IPS-15b (cell line): ENCODE results near the gene WWP2.

Experiments
- H3K27me3 ChIP-seq: one replicate; pipeline ENCODE4 v1.6.1; 2013; ENCODE audit warnings: low read length; ENCODE audit not compliant: control insufficient read depth, insufficient read depth
- H3K36me3 ChIP-seq: one replicate; pipeline ENCODE4 v1.6.1; 2013; ENCODE audit warnings: low read length; ENCODE audit not compliant: control insufficient read depth, insufficient read depth
- H3K4me1 ChIP-seq: one replicate; pipeline ENCODE4 v1.6.1; 2013; ENCODE audit warnings: mild to moderate bottlenecking, low read length; ENCODE audit not compliant: control insufficient read depth, insufficient read depth
- H3K4me3 ChIP-seq: one replicate; pipeline ENCODE4 v1.5.1; 2013; ENCODE audit warnings: low read depth, low read length
- H3K9ac ChIP-seq: one replicate; pipeline ENCODE4 v1.6.1; 2013; ENCODE audit warnings: low read depth, mild to moderate bottlenecking, low read length
- H3K9me3 ChIP-seq: one replicate; pipeline ENCODE4 v1.6.1; 2013; ENCODE audit warnings: mild to moderate bottlenecking, low read length; ENCODE audit not compliant: control insufficient read depth, insufficient read depth

The WWP2 gene

DNA sequence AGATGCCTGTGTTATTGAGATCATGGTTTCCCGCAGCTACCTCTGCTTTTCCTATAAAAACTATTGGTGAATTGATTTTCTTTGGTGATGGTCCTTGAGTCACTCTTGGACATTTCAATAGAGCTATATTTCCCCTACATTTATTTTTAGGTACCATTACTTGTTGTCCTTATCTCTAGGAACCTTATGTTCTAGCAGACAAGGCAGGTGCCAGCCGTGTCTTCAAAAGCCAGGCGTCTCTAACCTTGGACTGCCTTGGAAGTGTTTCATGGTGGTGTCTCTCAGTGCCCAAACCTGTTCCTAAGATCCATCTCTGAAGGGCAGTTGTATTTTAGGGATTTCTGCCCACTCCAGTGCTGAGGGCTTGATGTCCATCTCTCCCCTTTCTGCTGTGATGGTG is 111.7 kb downstream of the WWP2 start:
- Histone ChIP-seq H3K27me3 (no peaks in the 10 kb centered on the region), H3K9me3 (no peaks in the 10 kb centered on the region), H3K9ac (no peak overlapping the region), H3K36me3 (no peaks in the 10 kb centered on the region), H3K4me3 (no peak overlapping the region), H3K4me1 (no peaks in the 10 kb centered on the region)

DNA sequence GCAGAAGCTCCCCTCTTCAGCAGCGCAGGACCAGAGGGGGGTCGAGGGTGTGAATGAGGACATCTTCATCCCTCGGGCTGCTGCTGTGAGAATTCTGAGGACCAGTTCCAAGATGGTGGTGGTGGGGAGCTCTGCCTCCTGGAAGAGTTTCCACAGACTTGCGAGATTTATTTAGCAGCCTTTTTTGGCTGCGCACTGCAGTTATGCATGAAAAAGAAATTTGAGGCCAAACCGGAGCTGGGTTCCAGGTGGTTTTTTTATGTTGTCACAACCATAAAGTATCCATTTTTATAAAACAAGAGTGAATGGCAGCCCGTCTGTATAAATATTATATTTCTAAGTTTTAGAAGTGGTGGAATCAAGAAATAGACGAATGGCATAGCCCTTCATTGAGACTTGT is 112.1 kb downstream of the WWP2 start:
- Histone ChIP-seq H3K4me1 (no peaks in the 10 kb centered on the region), H3K9me3 (no peaks in the 10 kb centered on the region), H3K4me3 (no peak overlapping the region), H3K9ac (no peak overlapping the region), H3K36me3 (no peaks in the 10 kb centered on the region), H3K27me3 (no peaks in the 10 kb centered on the region)

DNA sequence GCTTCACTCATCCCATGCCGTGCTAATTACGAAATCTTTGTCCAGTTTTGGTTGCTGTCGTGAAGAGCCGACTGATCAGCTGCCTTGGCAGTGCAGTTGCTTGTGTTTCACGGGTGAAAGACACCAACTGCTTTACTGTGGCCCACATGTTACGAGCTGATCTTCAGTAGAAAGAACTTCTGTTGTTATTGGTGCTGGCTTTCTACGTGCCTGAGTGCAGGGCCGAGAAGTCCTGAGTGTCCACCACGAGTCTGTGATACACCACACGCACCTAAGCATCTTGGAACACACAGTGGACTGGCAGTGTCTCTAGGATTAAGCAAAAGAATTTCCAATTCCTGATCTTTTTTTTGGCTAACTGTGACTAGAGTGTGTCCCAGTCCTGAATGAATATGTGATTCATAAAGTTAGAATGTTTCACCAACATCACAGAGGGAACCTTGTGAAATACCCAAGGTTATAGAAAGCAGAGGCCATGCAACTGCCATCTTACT is 118.6 kb downstream of the WWP2 start:
- no peaks in the 10 kb centered on the region for H3K27me3 ChIP-seq
- H3K36me3 ChIP-seq = no peaks in the 10 kb centered on the region
- H3K9me3 ChIP-seq = no peaks in the 10 kb centered on the region
- no peak overlapping the region for H3K4me3 ChIP-seq
- H3K4me1 ChIP-seq = no peaks in the 10 kb centered on the region
- no peak overlapping the region for H3K9ac ChIP-seq

DNA sequence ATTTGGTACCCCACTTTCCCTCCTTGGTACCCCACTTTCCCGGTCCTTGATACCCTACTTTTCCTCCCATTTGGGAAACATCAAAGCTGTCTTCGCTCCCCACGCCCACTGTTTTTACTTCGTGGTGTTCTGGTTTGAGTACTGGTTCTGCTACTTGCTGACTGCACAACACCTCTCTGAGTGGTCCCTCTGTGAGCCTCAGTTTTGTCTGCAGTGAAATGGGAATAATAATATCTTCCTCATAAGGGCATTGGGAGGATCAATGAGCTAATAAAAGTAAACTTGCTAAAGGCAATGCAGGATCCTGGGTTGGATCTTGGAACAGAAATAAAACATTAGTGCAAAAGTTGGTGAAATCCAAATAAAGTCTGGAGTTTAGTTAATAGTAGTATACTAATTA is 119.0 kb downstream of the WWP2 start:
- Histone ChIP-seq H3K4me3 (no peak overlapping the region), H3K27me3 (no peaks in the 10 kb centered on the region), H3K36me3 (no peaks in the 10 kb centered on the region), H3K9ac (no peak overlapping the region), H3K9me3 (no peaks in the 10 kb centered on the region), H3K4me1 (no peaks in the 10 kb centered on the region)

- Histone ChIP-seq H3K4me1 (no peaks in the 10 kb centered on the region), H3K27me3 (no peaks in the 10 kb centered on the region), H3K36me3 (no peaks in the 10 kb centered on the region)
Measured at GRCh38 chr16:69883744-69884143, 121.6 kb downstream of the WWP2 start.

GRCh38 chr16:69885722-69886121 is 123.6 kb downstream of the WWP2 start:
- H3K9me3 ChIP-seq = no peaks in the 10 kb centered on the region
- H3K9ac ChIP-seq = no peak overlapping the region
- H3K4me3 ChIP-seq = no peak overlapping the region
- H3K4me1 ChIP-seq = peaks cover 5% of the 10 kb centered on the region
- H3K36me3 ChIP-seq = no peaks in the 10 kb centered on the region
- H3K27me3 ChIP-seq = no peaks in the 10 kb centered on the region

More at GRCh38 chr16:69883744-69884143, 121.6 kb downstream of the WWP2 start:
- no peaks in the 10 kb centered on the region for H3K9me3 ChIP-seq
- H3K4me3 ChIP-seq = no peak overlapping the region
- no peak overlapping the region for H3K9ac ChIP-seq

- H3K36me3 ChIP-seq = no peaks in the 10 kb centered on the region
- H3K9ac ChIP-seq = no peak overlapping the region
- peaks cover 5% of the 10 kb centered on the region for H3K4me1 ChIP-seq
- H3K4me3 ChIP-seq = no peak overlapping the region
- H3K9me3 ChIP-seq = no peaks in the 10 kb centered on the region
- no peaks in the 10 kb centered on the region for H3K27me3 ChIP-seq
Measured at GRCh38 chr16:69886726-69887125, 124.6 kb downstream of the WWP2 start.

DNA sequence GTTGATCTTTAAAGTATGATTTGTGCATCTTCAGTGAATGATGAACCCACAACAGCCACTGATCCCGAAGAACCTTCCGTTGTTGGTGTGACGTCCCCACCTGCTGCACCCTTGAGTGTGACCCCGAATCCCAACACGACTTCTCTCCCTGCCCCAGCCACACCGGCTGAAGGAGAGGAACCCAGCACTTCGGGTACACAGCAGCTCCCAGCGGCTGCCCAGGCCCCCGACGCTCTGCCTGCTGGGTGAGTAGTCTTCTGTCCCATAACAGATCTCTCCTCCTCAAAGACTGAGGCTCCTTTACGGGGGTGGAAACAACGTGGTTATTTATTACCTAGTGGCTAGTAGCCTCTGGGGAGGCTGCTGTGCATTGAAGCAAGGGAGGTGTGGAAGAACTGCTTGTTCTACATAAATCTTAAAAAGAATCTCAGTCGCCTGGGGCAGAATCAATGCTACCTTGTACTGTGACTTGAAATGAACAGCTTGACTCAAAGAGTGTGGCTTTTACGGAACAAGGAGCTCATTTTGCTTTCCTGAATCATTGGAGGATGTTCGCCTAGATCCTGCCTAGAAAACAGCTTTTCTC is 126.0 kb downstream of the WWP2 start:
- peaks cover 5% of the 10 kb centered on the region for H3K4me1 ChIP-seq
- no peaks in the 10 kb centered on the region for H3K36me3 ChIP-seq
- no peaks in the 10 kb centered on the region for H3K9me3 ChIP-seq
- no peak overlapping the region for H3K4me3 ChIP-seq
- no peaks in the 10 kb centered on the region for H3K27me3 ChIP-seq
- H3K9ac ChIP-seq = no peak overlapping the region

GRCh38 chr16:69889295-69889964 is 127.3 kb downstream of the WWP2 start:
- no peaks in the 10 kb centered on the region for H3K9me3 ChIP-seq
- peaks cover 5% of the 10 kb centered on the region for H3K4me1 ChIP-seq
- no peaks in the 10 kb centered on the region for H3K36me3 ChIP-seq
- H3K9ac ChIP-seq = no peak overlapping the region
- no peaks in the 10 kb centered on the region for H3K27me3 ChIP-seq
- H3K4me3 ChIP-seq = no peak overlapping the region

DNA sequence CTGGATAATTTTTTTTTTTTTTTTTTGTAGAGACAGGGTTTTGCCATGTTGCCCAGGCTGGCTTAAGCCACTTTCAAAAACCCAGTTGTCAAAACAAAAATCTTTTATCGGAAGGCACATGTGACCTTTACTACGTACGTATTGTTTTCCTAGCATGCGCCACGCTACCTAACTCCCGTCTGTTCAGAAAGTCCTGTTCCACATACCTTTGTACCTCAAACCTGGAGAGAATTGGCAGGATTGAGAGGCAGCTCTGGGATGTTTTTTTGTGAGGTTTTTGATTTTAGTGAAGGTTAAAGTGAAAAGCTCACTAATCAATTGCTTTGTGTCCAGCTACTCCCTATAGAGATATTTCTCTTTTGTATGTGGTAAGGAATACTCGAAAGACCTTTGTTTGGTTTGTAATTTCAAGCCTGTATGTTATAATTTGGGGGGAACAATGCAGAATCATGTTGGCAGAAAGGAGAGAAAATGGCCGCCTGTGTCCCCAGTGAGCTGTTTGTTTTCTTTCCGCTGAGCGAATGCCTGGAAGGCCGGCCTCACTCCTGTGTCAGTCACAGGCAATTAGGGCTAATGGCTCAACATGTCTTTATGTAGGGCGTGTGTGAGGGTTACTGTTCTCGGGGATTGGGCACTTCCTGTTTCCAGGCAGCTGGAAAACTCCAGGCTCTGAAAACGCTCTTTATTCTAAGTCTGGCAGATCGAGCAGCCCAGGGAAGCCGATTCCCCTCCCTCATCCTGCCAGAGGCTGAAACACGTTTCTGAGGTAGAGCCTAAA is 128.2 kb downstream of the WWP2 start:
- H3K9me3 ChIP-seq = no peaks in the 10 kb centered on the region
- H3K36me3 ChIP-seq = no peaks in the 10 kb centered on the region
- no peaks in the 10 kb centered on the region for H3K27me3 ChIP-seq
- H3K9ac ChIP-seq = peak overlapping the region; percentile 30
- no peak overlapping the region for H3K4me3 ChIP-seq
- peaks cover 5% of the 10 kb centered on the region for H3K4me1 ChIP-seq

DNA sequence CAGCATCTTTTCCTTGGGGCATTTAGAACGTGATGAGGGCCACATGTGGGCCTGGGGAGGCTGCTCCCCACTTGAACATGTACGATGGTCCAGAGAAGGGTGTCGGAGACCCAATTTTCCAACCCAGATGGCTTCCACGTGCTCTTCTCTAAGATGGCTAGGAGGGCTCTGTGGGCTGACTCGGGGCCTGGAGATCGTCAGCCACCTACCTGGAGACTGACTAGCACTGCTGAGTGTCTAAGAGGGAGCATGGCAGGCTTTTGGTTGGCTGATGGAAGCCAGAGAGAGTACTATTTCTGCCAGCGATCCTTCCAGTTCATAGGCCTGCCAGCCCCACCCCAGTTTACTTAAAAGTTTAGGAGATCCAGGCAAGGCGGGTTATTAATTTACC is 128.8 kb downstream of the WWP2 start:
- peak overlapping the region; percentile 30 for H3K9ac ChIP-seq
- no peaks in the 10 kb centered on the region for H3K27me3 ChIP-seq
- no peaks in the 10 kb centered on the region for H3K36me3 ChIP-seq
- peaks cover 5% of the 10 kb centered on the region for H3K4me1 ChIP-seq
- H3K4me3 ChIP-seq = no peak overlapping the region
- no peaks in the 10 kb centered on the region for H3K9me3 ChIP-seq

DNA sequence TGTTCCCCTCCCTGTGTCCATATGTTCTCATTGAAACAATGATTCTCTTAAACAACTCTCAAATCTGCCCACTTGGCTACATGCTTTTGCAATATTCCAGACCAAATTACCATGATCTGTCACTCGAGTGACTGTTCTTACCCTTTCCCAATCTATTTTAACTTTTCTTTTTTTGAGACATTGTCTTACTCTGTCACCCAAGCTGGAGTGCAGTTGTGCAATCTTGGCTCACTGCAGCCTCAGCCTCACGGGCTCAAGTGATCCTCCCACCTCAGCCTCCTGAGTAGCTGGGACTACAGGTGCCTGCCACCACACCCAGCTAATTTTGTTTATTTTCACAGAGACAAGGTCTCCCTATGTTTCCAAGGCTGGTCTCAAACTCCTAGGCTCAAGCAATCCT is 130.2 kb downstream of the WWP2 start:
- no peak overlapping the region for H3K4me3 ChIP-seq
- H3K36me3 ChIP-seq = no peaks in the 10 kb centered on the region
- peaks cover 5% of the 10 kb centered on the region for H3K4me1 ChIP-seq
- no peaks in the 10 kb centered on the region for H3K27me3 ChIP-seq
- H3K9me3 ChIP-seq = no peaks in the 10 kb centered on the region
- no peak overlapping the region for H3K9ac ChIP-seq
